ENCODE data around the gene TTLL8.

The TTLL8 gene

GRCh38 chr22:50082961-50083461 lies 24.9 kb upstream of the TTLL8 start:
- no peak for DNase-seq (ENCODE audit: low spot score)

DNA sequence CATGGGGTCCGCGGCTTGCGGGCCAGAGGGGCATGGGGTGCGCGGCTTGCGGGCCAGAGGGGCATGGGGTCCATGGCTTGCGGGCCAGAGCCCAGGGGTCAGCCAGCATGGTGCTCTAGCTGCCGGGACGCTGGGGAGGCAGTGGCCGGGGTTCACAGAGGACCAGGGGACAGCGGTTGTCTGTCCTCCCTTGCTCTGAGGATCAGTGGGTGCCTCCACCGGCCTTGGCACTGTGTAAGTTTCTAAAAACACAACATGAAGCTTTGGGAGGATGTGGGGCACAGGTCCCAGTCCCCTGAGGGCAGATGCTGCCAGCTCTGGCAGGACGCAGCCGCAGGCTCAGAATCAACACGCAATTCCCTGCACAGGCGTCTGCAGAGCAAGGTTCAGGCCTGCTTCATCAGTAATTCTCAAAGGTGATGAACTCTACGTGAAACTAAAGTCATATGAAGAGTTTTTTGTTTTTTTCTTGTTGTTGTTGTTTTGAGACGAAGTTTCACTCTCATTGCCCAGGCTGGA lies 24.2 kb upstream of the TTLL8 start:
- no peak for DNase-seq (ENCODE audit: low spot score)

GRCh38 chr22:50081426-50082196 lies 23.5 kb upstream of the TTLL8 start:
- DNase-seq (ENCODE audit: low spot score): no peak

- DNase-seq (ENCODE audit: low spot score): no peak
Measured at GRCh38 chr22:50080077-50080465, 22.0 kb upstream of the TTLL8 start.

DNA sequence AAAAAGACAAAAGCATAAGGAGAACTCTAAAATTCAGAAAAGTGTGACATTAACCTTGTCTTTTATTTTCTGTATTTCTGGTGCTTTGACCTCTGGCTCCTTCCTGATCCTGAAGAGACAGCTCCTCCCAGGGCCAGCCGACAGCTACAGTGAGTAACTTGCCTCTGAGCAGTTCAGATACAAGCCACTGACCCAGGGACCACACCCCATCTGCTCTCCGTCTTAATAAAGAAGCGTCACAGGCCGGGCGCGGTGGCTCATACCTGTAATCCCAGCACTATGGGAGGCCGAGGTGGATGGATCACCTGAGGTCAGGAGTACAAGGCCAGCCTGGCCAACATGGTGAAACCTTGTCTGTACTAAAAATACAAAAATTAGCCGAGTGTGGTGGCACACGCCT lies 20.7 kb upstream of the TTLL8 start:
- DNase-seq (ENCODE audit: low spot score): no peak

GRCh38 chr22:50078246-50078645 lies 20.1 kb upstream of the TTLL8 start:
- DNase-seq (ENCODE audit: low spot score): no peak

GRCh38 chr22:50076646-50077535 lies 18.8 kb upstream of the TTLL8 start:
- no peak for DNase-seq (ENCODE audit: low spot score)

GRCh38 chr22:50074551-50075530 lies 16.7 kb upstream of the TTLL8 start:
- no peak for DNase-seq (ENCODE audit: low spot score)

- no peak for DNase-seq (ENCODE audit: low spot score)
Measured at GRCh38 chr22:50074056-50074455, 16.0 kb upstream of the TTLL8 start.

DNA sequence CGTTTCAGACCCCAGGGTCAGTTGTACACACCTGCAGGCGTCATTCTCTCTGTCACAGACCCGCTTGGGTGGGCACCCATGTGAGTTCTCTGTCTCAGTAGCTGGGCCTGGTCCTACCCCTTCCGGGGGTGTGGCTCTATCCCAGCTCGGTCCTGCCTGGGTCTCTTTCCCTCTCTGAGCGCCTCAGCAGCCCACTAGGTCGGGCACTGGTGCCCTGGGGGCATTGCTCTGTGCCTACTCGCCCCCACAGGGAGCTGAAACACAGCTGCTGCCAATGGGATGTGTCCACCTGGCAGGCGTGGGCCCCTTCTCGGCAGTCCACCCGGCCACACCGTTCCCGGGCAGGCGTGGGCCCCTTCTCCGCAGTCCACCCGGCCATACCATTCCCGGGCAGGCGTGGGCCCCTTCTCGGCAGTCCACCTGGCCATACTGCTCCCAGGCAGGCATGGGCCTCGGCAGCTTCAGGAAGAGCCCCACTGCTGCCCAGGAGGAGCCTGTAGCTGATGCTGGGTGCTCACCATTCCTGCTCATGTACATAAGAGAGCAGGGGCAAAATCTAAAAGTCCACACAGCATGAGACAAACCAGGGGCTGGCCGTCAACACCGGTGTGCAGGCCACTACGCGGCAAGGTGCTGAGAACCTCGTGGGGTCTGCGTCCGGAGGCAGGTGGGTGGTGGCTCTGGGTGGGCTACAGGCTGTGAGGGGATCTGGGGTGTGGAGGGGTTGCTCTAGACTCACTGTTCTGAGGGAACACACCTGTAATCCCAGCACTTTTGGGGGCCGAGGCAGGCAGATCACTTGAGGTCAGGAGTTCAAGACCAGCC lies 14.8 kb upstream of the TTLL8 start:
- no peak for DNase-seq (ENCODE audit: low spot score)

GRCh38 chr22:50072167-50072555 lies 14.1 kb upstream of the TTLL8 start:
- DNase-seq (ENCODE audit: low spot score): no peak

DNA sequence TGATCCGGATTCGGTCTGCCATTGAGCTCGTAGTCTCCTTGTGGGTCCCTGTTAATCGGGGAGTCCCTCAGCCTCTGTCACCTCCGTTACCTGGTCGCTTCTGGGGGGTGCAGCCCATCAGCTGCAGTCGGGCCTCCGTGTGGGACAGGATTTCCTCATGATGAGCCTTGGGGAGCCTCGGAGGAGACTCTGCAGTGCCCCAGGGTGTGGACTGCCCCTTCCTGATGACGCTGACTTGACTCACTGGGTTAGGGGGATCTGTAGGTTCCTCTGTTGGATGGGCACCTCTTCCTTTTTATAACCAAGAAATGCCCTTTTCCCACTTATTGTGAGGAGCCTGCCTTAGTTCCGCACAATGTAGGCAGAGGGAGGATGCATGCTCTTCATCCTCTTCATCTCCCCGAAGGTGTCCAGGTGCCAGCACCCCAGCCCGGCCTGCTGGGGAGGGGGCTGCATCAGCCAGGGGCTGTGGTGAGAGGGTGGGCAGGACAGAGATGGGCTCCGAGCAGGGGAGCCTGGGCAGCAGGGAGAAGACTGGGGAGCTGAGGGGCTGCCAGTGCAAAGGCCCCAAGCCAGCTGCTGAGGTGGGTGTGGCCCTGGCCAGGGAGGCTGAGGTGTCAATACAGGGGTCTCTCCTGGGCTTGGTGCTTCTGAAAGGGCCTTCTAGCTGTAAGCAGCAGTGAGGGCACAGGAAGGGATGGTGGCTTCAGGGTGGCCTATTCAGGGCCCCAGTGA lies 13.5 kb upstream of the TTLL8 start:
- DNase-seq (ENCODE audit: low spot score): no peak

DNA sequence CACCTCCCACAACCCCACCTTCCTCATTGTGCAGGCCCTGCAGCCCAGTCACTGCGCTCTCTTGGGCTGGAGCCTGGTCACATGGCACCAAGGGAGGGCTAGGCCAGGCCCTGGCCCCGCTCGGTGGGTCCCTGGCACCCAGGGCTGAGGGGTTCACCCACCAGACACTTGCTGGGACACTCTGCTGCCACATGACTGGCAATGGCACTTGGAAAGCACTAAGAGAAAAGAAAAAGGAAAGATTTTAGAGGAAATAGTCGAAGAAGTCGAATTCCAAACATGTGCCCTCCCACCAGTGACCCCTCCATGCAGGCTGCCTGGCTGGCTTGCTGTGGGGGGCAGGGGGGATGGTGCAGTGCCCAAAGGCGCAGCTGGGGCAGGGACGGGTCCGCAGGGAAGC lies 12.3 kb upstream of the TTLL8 start:
- DNase-seq (ENCODE audit: low spot score): no peak

- DNase-seq (ENCODE audit: low spot score): no peak
Measured at GRCh38 chr22:50068096-50068495, 10.0 kb upstream of the TTLL8 start.

DNA sequence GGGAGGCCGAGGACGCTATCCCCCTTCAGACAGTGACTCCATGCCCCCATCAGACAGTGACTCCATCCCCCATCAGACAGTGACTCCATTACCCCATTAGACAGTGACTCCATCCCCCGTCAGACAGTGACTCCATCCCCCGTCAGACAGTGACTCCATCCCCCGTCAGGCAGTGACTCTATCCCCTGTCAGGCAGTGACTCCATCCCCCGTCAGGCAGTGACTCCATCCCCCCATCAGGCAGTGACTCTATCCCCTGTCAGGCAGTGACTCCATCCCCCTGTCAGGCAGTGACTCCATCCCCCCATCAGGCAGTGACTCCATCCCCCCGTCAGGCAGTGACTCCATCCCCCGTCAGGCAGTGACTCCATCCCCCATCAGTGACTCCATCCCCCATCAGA lies 9.1 kb upstream of the TTLL8 start:
- DNase-seq (ENCODE audit: low spot score): no peak

GRCh38 chr22:50064453-50064852 lies 6.4 kb upstream of the TTLL8 start:
- no peak for DNase-seq (ENCODE audit: low spot score)

- no peak for DNase-seq (ENCODE audit: low spot score)
Measured at GRCh38 chr22:50063589-50064393, 5.7 kb upstream of the TTLL8 start.

GRCh38 chr22:50062509-50063135 lies 4.5 kb upstream of the TTLL8 start:
- no peak for DNase-seq (ENCODE audit: low spot score)
